Osteocyte (in vitro differentiated cells): ENCODE measurements around the gene SV2A. TPM values are rescaled to one million over a fixed set of nuclear protein-coding genes. Genes with fewer than 3 reads are reported as not detected.

Source experiments
- DNase-seq: peaks from one replicate; pipeline ENCODE4 v3.0.0; 2021; ENCODE audit warnings: mixed read lengths; ENCODE audit not compliant: unreplicated experiment; ENCODE audit errors: extremely low spot score
- H3K27ac Mint-ChIP-seq: one replicate; pipeline ENCODE4 v1.8.0; 2021; ENCODE audit warnings: mild to moderate bottlenecking, mixed read lengths; ENCODE audit not compliant: unreplicated experiment
- H3K27me3 Mint-ChIP-seq: one replicate; pipeline ENCODE4 v1.8.0; 2021; ENCODE audit warnings: mixed read lengths; ENCODE audit not compliant: unreplicated experiment
- H3K36me3 Mint-ChIP-seq: one replicate; pipeline ENCODE4 v1.8.0; 2021; ENCODE audit warnings: mixed read lengths; ENCODE audit not compliant: unreplicated experiment
- H3K4me1 Mint-ChIP-seq: one replicate; pipeline ENCODE4 v1.8.0; 2021; ENCODE audit warnings: mixed read lengths; ENCODE audit not compliant: unreplicated experiment
- H3K4me3 Mint-ChIP-seq: one replicate; pipeline ENCODE4 v1.8.0; 2021; ENCODE audit warnings: mild to moderate bottlenecking, moderate library complexity, mixed read lengths; ENCODE audit not compliant: unreplicated experiment
- H3K9me3 Mint-ChIP-seq: one replicate; pipeline ENCODE4 v1.8.0; 2021; ENCODE audit warnings: mixed read lengths; ENCODE audit not compliant: unreplicated experiment
- CTCF ChIP-seq: fragments of 200-600 bp; sonication (generic); IDR thresholded peaks from 2 replicates; pipeline ENCODE4 v1.5.0; 2021; ENCODE audit warnings: antibody characterized with exemption, mild to moderate bottlenecking, moderate library complexity
- total RNA-seq: library from RNA; stranded (reverse); gene quantifications from 2 replicates; pipeline ENCODE4 v1.2.1, GENCODE V29; 2021

Gene SV2A
- total RNA-seq, 1 donor from 2014 or later, result 16.7 TPM

DNA sequence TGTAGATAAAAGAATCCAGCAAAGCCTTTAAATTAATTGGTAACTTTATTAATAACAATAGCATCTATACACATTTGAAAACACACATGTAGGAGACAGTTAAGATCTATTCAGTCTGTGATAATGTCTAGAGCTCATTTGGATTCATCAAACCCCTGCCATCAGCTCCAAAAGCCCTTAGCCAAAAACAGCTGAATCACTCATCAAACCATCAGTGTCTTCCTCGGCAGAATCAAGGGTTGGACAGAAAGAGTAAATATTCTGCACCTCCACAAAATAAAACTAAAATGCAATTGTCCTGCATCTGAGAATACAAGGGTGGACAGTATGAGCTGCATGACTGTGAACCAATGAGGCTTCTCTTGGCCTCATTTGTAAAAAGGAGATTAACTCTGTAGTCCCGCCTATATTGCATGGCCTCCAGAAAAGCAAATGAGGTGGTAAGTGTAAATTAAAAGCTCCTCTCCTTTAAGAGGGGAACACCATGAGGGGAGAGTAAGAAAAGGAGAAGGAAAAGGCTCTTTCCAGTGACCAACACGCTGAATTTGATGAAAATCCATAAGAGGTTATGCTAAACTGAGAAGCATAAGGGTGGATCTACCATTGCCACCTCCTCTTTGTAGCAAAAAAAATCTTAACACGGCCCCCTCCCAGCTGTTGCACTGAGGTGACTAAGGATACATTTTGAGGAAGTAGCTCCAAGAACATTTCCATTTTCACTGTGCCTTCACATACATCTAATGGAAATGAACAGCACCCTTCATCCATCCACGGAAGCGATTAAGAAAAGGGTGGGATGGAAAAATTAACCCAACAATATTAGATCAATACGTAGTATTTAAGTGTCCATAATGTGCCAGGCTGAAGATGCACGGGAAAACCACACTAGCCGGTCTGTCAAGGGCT is 33.0 kb downstream of the SV2A start:
- peak; percentile 11 for DNase-seq
- no peaks in the 10 kb centered on the region for H3K9me3 Mint-ChIP-seq
- H3K27me3 Mint-ChIP-seq, result no peaks in the 10 kb centered on the region
- H3K4me1 Mint-ChIP-seq, result peaks cover 1% of the 10 kb centered on the region
- no peaks in the 10 kb centered on the region for H3K36me3 Mint-ChIP-seq
- no peak overlapping the region for H3K27ac Mint-ChIP-seq
- no peak for TF ChIP-seq CTCF
- H3K4me3 Mint-ChIP-seq, result no peak overlapping the region

DNA sequence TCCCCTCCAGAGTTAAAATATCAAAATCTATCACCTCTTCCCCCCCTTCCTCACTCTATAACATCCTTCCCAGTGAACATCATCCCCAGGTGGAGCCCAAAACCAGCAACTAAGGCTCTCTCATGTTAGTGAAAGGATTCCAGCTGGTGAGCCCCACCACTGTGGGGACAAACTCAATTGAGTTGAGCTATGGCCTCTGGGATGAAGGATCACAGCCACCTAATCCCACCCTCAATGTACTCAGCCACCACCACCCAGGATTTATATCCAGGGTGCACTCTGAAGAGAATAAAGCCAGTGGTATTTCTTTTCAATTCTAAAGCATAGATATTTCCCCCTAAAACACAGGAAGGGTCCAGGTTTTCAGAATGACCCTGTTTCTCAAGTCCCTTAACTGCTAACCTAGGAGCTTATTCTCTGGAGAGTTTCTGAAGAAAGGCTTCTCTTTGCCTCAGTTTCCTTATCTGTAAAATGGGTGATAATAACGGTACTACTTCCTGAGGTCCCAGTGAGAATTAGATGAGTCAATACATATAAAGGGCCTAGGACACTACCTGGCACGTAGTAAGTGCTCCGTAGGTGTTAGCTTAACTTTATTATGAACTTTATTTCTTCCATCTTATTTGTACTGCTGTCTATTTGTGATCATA is 33.9 kb downstream of the SV2A start:
- DNase-seq, result peak; percentile 23
- Mint-ChIP-seq H3K36me3 (no peaks in the 10 kb centered on the region), H3K4me3 (no peak overlapping the region), H3K4me1 (no peaks in the 10 kb centered on the region), H3K27ac (no peak overlapping the region), H3K27me3 (no peaks in the 10 kb centered on the region), H3K9me3 (no peaks in the 10 kb centered on the region)
- TF ChIP-seq CTCF, result no peak

DNA sequence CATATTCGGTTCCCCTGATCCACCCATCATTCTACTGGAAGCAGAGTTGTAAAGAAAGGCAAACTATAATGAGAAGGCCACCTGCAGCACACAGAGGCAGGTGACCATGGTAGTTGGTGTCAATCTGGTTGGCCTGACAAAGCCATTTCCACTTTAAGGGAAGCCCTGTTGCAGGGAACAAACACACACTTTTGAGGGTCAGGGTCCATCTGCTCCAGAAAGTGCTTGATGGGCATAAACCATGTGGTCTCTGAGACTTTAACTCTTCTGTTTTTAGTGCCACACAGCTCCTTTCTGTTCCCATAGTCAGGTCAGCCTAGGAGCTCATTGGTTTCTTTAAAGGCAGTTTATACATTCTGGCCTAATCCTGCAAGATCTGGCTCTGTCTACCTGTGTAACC is 35.8 kb downstream of the SV2A start:
- Mint-ChIP-seq H3K27ac (no peak overlapping the region), H3K36me3 (no peaks in the 10 kb centered on the region), H3K9me3 (no peaks in the 10 kb centered on the region), H3K27me3 (no peaks in the 10 kb centered on the region), H3K4me1 (no peaks in the 10 kb centered on the region), H3K4me3 (no peak overlapping the region)
- DNase-seq, result peak; percentile 23
- no peak for TF ChIP-seq CTCF

DNA sequence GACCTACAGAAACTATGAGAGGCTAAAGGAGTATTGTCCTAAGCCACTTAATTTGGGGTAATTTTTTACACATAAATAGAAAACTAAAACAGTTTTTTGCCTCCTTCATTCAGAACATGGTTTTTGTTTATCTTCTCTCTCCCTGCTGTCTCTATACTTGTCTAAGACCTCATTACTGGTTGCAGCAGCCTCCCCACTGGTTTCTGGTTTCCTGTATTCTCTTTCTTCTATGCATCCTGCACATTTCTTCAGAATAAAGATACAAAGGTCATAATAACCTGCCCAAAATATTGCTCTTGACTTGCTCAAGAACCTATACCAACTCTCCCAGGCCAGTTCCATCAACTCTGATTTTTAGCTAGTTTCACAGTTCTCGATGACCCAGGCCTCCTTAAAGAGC is 38.1 kb downstream of the SV2A start:
- Mint-ChIP-seq H3K4me3 (no peak overlapping the region), H3K4me1 (no peaks in the 10 kb centered on the region), H3K36me3 (no peaks in the 10 kb centered on the region), H3K9me3 (no peaks in the 10 kb centered on the region), H3K27me3 (no peaks in the 10 kb centered on the region), H3K27ac (no peak overlapping the region)
- no peak for TF ChIP-seq CTCF
- DNase-seq, result no peak
